ENCODE results near the gene GUCY1B1. TPM values are rescaled to one million over a fixed set of nuclear protein-coding genes. Genes with fewer than 3 reads are reported as not detected.

The GUCY1B1 gene
- polyA plus RNA-seq, 1 experiment = 2.2 TPM

GRCh38 chr4:155773196-155773800, 14.5 kb downstream of the GUCY1B1 start:
- ChIA-PET CTCF (interaction anchor here (0.6 to 1.6 kb wide), 4 partner anchors 14 to 436 kb away, joined by 3 to 5 read pairs (median 3); partner anchors contain the start of gene CTSO), POLR2A (no interaction called here)
- no peak for TF ChIP-seq CTCF (IDR thresholded peaks at IDR 0.05; ENCODE audit: insufficient read depth, low read depth, low read length)
- no peak for DNase-seq (ENCODE audit: low read depth)
- no peak overlapping the region for H3K4me3 ChIP-seq (ENCODE audit: low read depth, low read length)
- H3K36me3 ChIP-seq (ENCODE audit: control insufficient read depth, insufficient read depth, low read length) = no peaks in the 10 kb centered on the region
- no peaks in the 10 kb centered on the region for H3K27me3 ChIP-seq (ENCODE audit: control insufficient read depth, insufficient read depth, low read length)

- H3K4me3 ChIP-seq (ENCODE audit: low read depth, low read length) = no peak overlapping the region
- no peaks in the 10 kb centered on the region for H3K36me3 ChIP-seq (ENCODE audit: control insufficient read depth, insufficient read depth, low read length)
- POLR2A ChIA-PET = no interaction called here
- no peaks in the 10 kb centered on the region for H3K27me3 ChIP-seq (ENCODE audit: control insufficient read depth, insufficient read depth, low read length)
- no peak for DNase-seq (ENCODE audit: low read depth)
- CTCF ChIA-PET = interaction anchor here (0.9 to 1.6 kb wide), 4 partner anchors 13 to 336 kb away, joined by 3 to 5 read pairs (median 3); partner anchors contain the start of gene CTSO
- TF ChIP-seq CTCF (IDR thresholded peaks at IDR 0.05; ENCODE audit: insufficient read depth, low read depth, low read length) = no peak
These were observed 15.2 kb downstream of the GUCY1B1 start for GRCh38 chr4:155774033-155774432.

- H3K27me3 ChIP-seq (ENCODE audit: control insufficient read depth, insufficient read depth, low read length) = no peaks in the 10 kb centered on the region
- no peak for DNase-seq (ENCODE audit: low read depth)
These were observed 19.3 kb downstream of the GUCY1B1 start for GRCh38 chr4:155777971-155778735.

GRCh38 chr4:155780775-155781174, 22.0 kb downstream of the GUCY1B1 start:
- Histone ChIP-seq H3K27me3 (ENCODE audit: control insufficient read depth, insufficient read depth, low read length) (no peaks in the 10 kb centered on the region), H3K36me3 (ENCODE audit: control insufficient read depth, insufficient read depth, low read length) (no peaks in the 10 kb centered on the region), H3K4me3 (ENCODE audit: low read depth, low read length) (no peak overlapping the region)
- TF ChIP-seq CTCF (IDR thresholded peaks at IDR 0.05; ENCODE audit: insufficient read depth, low read depth, low read length) = no peak
- ChIA-PET POLR2A (no interaction called here), CTCF (no interaction called here)
- no peak for DNase-seq (ENCODE audit: low read depth)

More at GRCh38 chr4:155777971-155778735, 19.3 kb downstream of the GUCY1B1 start:
- H3K4me3 ChIP-seq (ENCODE audit: low read depth, low read length) = no peak overlapping the region
- POLR2A ChIA-PET = no interaction called here
- no peaks in the 10 kb centered on the region for H3K36me3 ChIP-seq (ENCODE audit: control insufficient read depth, insufficient read depth, low read length)
- CTCF ChIA-PET = interaction anchor here (1.9 kb wide), 1 partner anchor 9 kb away, joined by 9 read pairs; no protein-coding TSS in a partner anchor
- no peak for TF ChIP-seq CTCF (IDR thresholded peaks at IDR 0.05; ENCODE audit: insufficient read depth, low read depth, low read length)

- DNase-seq (ENCODE audit: low read depth) = no peak
- no peak for TF ChIP-seq CTCF (IDR thresholded peaks at IDR 0.05; ENCODE audit: insufficient read depth, low read depth, low read length)
- Histone ChIP-seq H3K36me3 (ENCODE audit: control insufficient read depth, insufficient read depth, low read length) (no peaks in the 10 kb centered on the region), H3K27me3 (ENCODE audit: control insufficient read depth, insufficient read depth, low read length) (no peaks in the 10 kb centered on the region), H3K4me3 (ENCODE audit: low read depth, low read length) (no peak overlapping the region)
- ChIA-PET POLR2A (no interaction called here), CTCF (no interaction called here)
These were observed 22.5 kb downstream of the GUCY1B1 start for GRCh38 chr4:155781249-155781831.
